Karpas-422 (cell line): ENCODE measurements around the gene PXMP4. TPM values are rescaled to one million over a fixed set of nuclear protein-coding genes. Genes with fewer than 3 reads are reported as not detected.
A peak's percentile ranks its signal among the peaks of the same experiment; 100 is the strongest.

Experiments
- DNase-seq: peaks from one replicate; pipeline ENCODE4 v3.0.0-alpha.2; 2015
- H2AFZ ChIP-seq: fragments of 200-600 bp; sonication (generic); 2 replicates; pipeline ENCODE4 v1.6.1; 2014; ENCODE audit warnings: antibody characterized with exemption, low read length, mixed read lengths
- H3K27ac ChIP-seq: fragments of 200-600 bp; sonication (generic); 2 replicates; pipeline ENCODE4 v1.5.1; 2014; ENCODE audit warnings: mild to moderate bottlenecking, low read length, moderate library complexity
- H3K27me3 ChIP-seq: fragments of 200-600 bp; sonication (generic); 2 replicates; pipeline ENCODE4 v1.6.1; 2014; ENCODE audit warnings: low read length, mixed read lengths
- H3K36me3 ChIP-seq: fragments of 200-600 bp; sonication (generic); 2 replicates; pipeline ENCODE4 v1.6.1; 2014; ENCODE audit warnings: low read length, mixed read lengths; ENCODE audit not compliant: insufficient read depth
- H3K4me1 ChIP-seq: fragments of 200-600 bp; sonication (generic); 2 replicates; pipeline ENCODE4 v1.6.1; 2014; ENCODE audit warnings: mild to moderate bottlenecking, low read length, mixed read lengths
- H3K4me2 ChIP-seq: fragments of 200-600 bp; sonication (generic); 2 replicates; pipeline ENCODE4 v1.6.1; 2014; ENCODE audit warnings: low read length, low read depth, mild to moderate bottlenecking; ENCODE audit not compliant: poor library complexity, severe bottlenecking
- H3K4me3 ChIP-seq: fragments of 200-600 bp; sonication (generic); 2 replicates; pipeline ENCODE4 v1.5.1; 2014; ENCODE audit warnings: mild to moderate bottlenecking, antibody characterized with exemption, low read length, mixed read lengths
- H3K79me2 ChIP-seq: fragments of 200-600 bp; sonication (generic); 2 replicates; pipeline ENCODE4 v1.6.1; 2014; ENCODE audit warnings: mild to moderate bottlenecking, low read length, mixed read lengths
- H3K9ac ChIP-seq: fragments of 200-600 bp; sonication (generic); 2 replicates; pipeline ENCODE4 v1.6.0; 2014; ENCODE audit warnings: low read length
- H3K9me2 ChIP-seq: fragments of 200-600 bp; sonication (generic), shearing (Covaris generic); replicated peaks from 2 replicates; pipeline ENCODE4 v1.6.0; 2014; ENCODE audit warnings: mild to moderate bottlenecking, low read length, moderate library complexity; ENCODE audit not compliant: insufficient read depth
- H3K9me3 ChIP-seq: fragments of 300-700, 200-600 bp; sonication (generic); 2 replicates; pipeline ENCODE4 v1.6.1; 2014; ENCODE audit warnings: low read length, mixed read lengths
- H4K20me1 ChIP-seq: fragments of 200-600 bp; sonication (generic); 2 replicates; pipeline ENCODE4 v1.6.1; 2014; ENCODE audit warnings: mild to moderate bottlenecking, antibody characterized with exemption, low read length, low read depth; ENCODE audit not compliant: insufficient read depth
- total RNA-seq: library from RNA; depleted of rRNA; stranded (reverse); fragments of >200 nt; shearing (Covaris generic); gene quantifications from 2 replicates; pipeline ENCODE4 v1.2.3, GENCODE V29; 2014; ENCODE audit warnings: low replicate concordance

The PXMP4 gene
- total RNA-seq, 1 experiment from 2014 or later, result 4.7 TPM

GRCh38 chr20:33686984-33687366, 33.1 kb downstream of the PXMP4 start:
- DNase-seq, result no peak
- peak overlapping the region; percentile 55 for H3K9ac ChIP-seq
- peak overlapping the region; percentile 50; the same call in 1 of the 2 replicates for H3K4me3 ChIP-seq
- peaks cover 14% of the 10 kb centered on the region; the same call in 1 of the 2 replicates for H4K20me1 ChIP-seq
- H3K4me1 ChIP-seq, result peaks cover 42% of the 10 kb centered on the region
- peaks cover 32% of the 10 kb centered on the region for H3K79me2 ChIP-seq
- no peak overlapping the region for H3K27ac ChIP-seq
- H3K4me2 ChIP-seq, result peak overlapping the region; percentile 58
- H3K36me3 ChIP-seq, result no peaks in the 10 kb centered on the region
- H3K9me2 ChIP-seq, result no peaks in the 10 kb centered on the region
- no peaks in the 10 kb centered on the region for H3K27me3 ChIP-seq
- peak overlapping the region; percentile 26; the same call in 1 of the 2 replicates for H2AFZ ChIP-seq
- no peaks in the 10 kb centered on the region for H3K9me3 ChIP-seq

- Histone ChIP-seq H3K27ac (peak within 1 kb of the TSS; percentile 98), H3K27me3 (no peaks in the 10 kb centered on the region), H3K79me2 (peaks cover 37% of the 10 kb centered on the region), H3K9me2 (no peaks in the 10 kb centered on the region), H2AFZ (peak within 1 kb of the TSS; percentile 26; the same call in 1 of the 2 replicates), H3K9me3 (no peaks in the 10 kb centered on the region), H3K4me2 (peak within 1 kb of the TSS; percentile 91), H3K4me3 (peak within 1 kb of the TSS; percentile 73), H3K4me1 (peaks cover 48% of the 10 kb centered on the region), H3K36me3 (no peaks in the 10 kb centered on the region), H3K9ac (peak within 1 kb of the TSS; percentile 89), H4K20me1 (peaks cover 14% of the 10 kb centered on the region; the same call in 1 of the 2 replicates)
- DNase-seq, result peak; percentile 98
These were observed 33.8 kb downstream of the PXMP4 start, which contains the start of gene E2F1 for GRCh38 chr20:33686100-33686983. Gene E2F1 (minus strand): TSS chr20:33686385. CDS start chr20:33686264, 121 bp downstream.

- Histone ChIP-seq H3K9me2 (no peaks in the 10 kb centered on the region), H3K27me3 (no peaks in the 10 kb centered on the region), H3K4me1 (peaks cover 56% of the 10 kb centered on the region), H3K4me2 (peak overlapping the region; percentile 91), H3K27ac (peak overlapping the region; percentile 98), H3K4me3 (peak overlapping the region; percentile 73), H4K20me1 (peaks cover 14% of the 10 kb centered on the region; the same call in 1 of the 2 replicates), H3K36me3 (no peaks in the 10 kb centered on the region), H3K79me2 (peaks cover 45% of the 10 kb centered on the region), H2AFZ (no peak overlapping the region), H3K9me3 (no peaks in the 10 kb centered on the region), H3K9ac (peak overlapping the region; percentile 89)
- DNase-seq, result peak; percentile 96
These were observed 34.6 kb downstream of the PXMP4 start for GRCh38 chr20:33685328-33686099.

- DNase-seq, result peak; percentile 61
- Histone ChIP-seq H3K9me2 (no peaks in the 10 kb centered on the region), H3K4me2 (peak overlapping the region; percentile 91), H3K4me1 (peaks cover 59% of the 10 kb centered on the region), H3K27ac (peak overlapping the region; percentile 98), H2AFZ (no peak overlapping the region), H3K9me3 (no peaks in the 10 kb centered on the region), H3K9ac (peak overlapping the region; percentile 89), H4K20me1 (peaks cover 14% of the 10 kb centered on the region; the same call in 1 of the 2 replicates), H3K79me2 (peaks cover 51% of the 10 kb centered on the region), H3K4me3 (peak overlapping the region; percentile 73), H3K36me3 (no peaks in the 10 kb centered on the region), H3K27me3 (no peaks in the 10 kb centered on the region)
These were observed 35.4 kb downstream of the PXMP4 start for GRCh38 chr20:33684533-33685327.

- Histone ChIP-seq H3K9me2 (no peaks in the 10 kb centered on the region), H3K4me3 (0 out of 2 replicates have a peak overlapping the region, but pooled peaks have one; percentile 2), H3K4me1 (peaks cover 64% of the 10 kb centered on the region), H2AFZ (no peak overlapping the region), H3K36me3 (no peaks in the 10 kb centered on the region), H3K4me2 (peak overlapping the region; percentile 57), H4K20me1 (peaks cover 14% of the 10 kb centered on the region; the same call in 1 of the 2 replicates), H3K9ac (peak overlapping the region; percentile 66), H3K9me3 (no peaks in the 10 kb centered on the region), H3K27ac (peak overlapping the region; percentile 92), H3K79me2 (peaks cover 51% of the 10 kb centered on the region), H3K27me3 (no peaks in the 10 kb centered on the region)
- no peak for DNase-seq
These were observed 38.3 kb downstream of the PXMP4 start for GRCh38 chr20:33681728-33682353.

- Histone ChIP-seq H3K79me2 (peaks cover 51% of the 10 kb centered on the region), H2AFZ (no peak overlapping the region), H3K9me3 (no peaks in the 10 kb centered on the region), H3K9ac (peak overlapping the region; percentile 66), H3K4me3 (no peak overlapping the region), H3K9me2 (no peaks in the 10 kb centered on the region), H3K36me3 (no peaks in the 10 kb centered on the region), H3K27ac (peak overlapping the region; percentile 92), H3K4me2 (peak overlapping the region; percentile 57), H3K27me3 (no peaks in the 10 kb centered on the region), H4K20me1 (peaks cover 14% of the 10 kb centered on the region; the same call in 1 of the 2 replicates), H3K4me1 (peaks cover 61% of the 10 kb centered on the region)
- no peak for DNase-seq
These were observed 38.8 kb downstream of the PXMP4 start for GRCh38 chr20:33681288-33681687.

- Histone ChIP-seq H3K4me2 (peak overlapping the region; percentile 57), H3K9ac (peak overlapping the region; percentile 66), H3K27ac (peak overlapping the region; percentile 92), H3K9me3 (no peaks in the 10 kb centered on the region), H4K20me1 (peaks cover 14% of the 10 kb centered on the region; the same call in 1 of the 2 replicates), H3K27me3 (no peaks in the 10 kb centered on the region), H2AFZ (no peak overlapping the region), H3K36me3 (no peaks in the 10 kb centered on the region), H3K4me1 (peaks cover 63% of the 10 kb centered on the region), H3K4me3 (peak overlapping the region; percentile 39; the same call in 1 of the 2 replicates), H3K79me2 (peaks cover 51% of the 10 kb centered on the region), H3K9me2 (no peaks in the 10 kb centered on the region)
- DNase-seq, result no peak
These were observed 39.4 kb downstream of the PXMP4 start for GRCh38 chr20:33680686-33681085.
